Left renal cortex interstitium (tissue), 4 donors: ENCODE measurements around the gene KRT82. TPM values are rescaled to one million over a fixed set of nuclear protein-coding genes. Genes with fewer than 3 reads are reported as not detected.
"Not testable (repeated sequence)": the region's sequence is repeated elsewhere in the genome, so short reads cannot be mapped to it uniquely, and the experiment has no call there.

Experiments
- DNase-seq, 4 donors: peaks; one replicate each; pipeline ENCODE4 v3.0.0-alpha.2; 2013; ENCODE audit warnings: low read depth in 4 of 4, low spot score in 2 of 4, missing footprints in 1 of 4
- polyA plus RNA-seq, 4 donors: library from polyadenylated mRNA; unstranded; fragments of 120-200 nt; gene quantifications; one replicate each; pipeline ENCODE4 v1.2.1, GENCODE V29; 2013; ENCODE audit not compliant: insufficient read length in 4 of 4

KRT82 gene
- polyA plus RNA-seq, 4 donors = not detected

DNA sequence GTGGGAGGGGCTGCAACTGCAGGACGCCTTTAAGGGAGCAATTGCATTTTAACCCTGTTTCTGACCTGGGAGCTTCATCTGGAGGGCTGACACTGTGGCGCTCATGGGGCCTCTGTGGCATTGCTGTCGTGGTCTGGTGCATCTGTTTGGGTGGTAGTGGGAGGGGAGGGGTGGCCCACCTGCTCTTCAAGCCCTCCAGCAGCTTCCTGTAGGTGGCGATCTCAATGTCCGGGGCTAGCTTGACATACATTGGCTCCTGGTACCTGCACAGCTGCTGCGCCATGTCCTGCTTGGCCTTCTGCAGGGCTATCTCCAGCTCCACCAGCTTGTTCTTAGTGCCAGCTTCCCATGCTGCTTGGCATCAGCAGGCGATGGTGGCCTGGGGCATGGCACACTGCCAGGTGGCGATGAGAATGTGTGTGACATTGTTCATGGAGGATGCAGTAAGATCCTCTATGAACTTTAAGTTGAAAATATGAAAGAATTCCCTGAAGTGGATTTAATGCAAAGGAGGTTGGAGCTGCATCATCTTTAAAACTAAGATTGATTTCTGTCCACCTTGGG is 7.7 kb upstream of the KRT82 start:
- no peak for DNase-seq

DNA sequence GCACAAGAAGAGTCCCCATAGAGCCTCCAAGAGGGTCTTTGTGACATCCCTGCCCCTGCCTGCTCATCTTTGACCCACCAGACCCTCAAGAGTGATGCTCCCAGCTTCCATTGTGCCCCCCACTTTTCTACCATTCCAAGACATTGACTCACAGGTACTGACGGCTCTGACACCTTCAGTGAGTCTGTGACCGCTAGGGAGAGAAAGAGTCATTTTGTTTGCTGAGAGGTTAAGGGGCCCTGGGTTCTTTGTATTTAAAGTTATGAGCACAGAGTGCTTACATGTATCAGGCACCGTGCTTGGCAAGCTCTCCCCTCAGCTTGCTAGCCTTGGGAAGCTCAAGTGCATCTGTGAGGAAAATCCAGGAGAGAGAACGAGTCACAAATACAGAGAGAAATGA is 7.1 kb upstream of the KRT82 start:
- no peak for DNase-seq

DNA sequence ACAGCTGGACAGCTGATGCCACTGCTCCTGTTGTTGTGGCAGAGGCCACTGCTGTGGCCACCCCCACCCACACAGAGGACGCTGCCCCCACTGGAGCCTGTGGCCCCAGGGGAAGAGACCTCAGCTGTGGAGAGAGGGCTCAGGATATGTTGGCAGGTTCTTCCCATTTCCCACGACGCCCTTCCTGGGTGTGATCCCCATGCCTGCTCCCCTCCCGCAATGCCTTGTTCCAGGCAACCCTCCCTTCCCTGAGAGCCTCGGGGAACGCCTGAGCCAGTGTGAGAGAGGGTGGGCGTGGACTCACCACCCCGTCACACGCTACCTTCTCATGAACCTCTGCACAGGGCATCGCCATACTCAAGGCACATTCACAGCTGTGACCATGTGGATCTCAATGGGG is 5.7 kb upstream of the KRT82 start:
- DNase-seq = no peak

DNA sequence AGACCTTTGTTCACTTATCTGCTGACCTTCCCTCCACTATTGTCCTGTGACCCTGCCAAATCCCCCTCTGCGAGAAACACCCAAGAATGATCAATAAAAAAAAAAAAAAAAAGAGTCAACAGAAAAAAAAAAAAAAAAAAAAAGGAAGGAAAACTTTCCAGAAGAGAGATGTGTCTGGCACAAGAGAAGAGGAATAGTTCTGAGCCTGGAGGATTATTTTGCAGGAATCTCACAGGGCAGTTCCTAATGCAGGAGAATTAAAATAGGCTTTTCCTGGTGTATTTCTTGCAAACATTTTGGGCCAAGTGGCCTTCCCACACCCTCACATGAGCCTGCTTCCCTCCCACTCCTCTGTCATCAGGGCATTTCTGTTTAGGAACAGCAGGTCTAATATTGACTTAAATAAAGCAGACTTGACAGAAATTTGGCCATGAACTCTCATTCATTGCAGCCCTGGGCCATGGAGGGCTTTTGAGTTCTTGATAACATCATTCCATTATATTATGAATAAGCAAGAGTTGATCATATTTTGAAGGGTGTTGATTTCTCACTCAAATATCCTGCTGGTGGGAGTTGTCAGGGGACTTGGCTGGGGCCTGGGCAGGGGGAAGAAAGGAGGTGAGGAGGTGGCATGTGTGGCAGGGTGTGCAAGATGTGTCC is 4.6 kb upstream of the KRT82 start:
- not testable (repeated sequence) for DNase-seq

DNA sequence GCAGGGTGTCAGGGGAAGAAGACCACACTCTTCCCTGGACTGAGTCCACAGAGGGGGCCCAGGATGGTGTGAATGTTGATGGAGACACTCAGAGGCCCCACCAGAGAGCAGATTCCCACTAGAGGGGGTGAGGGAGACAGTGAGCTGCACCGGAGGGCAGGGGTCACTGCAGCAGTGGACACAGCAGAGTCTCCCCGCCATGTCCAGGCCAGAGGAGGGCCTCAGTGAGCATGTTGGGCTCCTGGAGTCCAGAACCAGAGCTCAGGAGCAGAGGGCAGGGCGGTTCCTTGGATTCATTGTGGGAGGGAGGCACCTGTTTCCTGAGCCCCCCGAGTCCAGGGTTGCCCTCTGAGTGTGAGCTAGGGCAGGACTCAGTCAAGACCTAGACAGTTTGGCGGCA is 1.8 kb upstream of the KRT82 start:
- no peak for DNase-seq

DNA sequence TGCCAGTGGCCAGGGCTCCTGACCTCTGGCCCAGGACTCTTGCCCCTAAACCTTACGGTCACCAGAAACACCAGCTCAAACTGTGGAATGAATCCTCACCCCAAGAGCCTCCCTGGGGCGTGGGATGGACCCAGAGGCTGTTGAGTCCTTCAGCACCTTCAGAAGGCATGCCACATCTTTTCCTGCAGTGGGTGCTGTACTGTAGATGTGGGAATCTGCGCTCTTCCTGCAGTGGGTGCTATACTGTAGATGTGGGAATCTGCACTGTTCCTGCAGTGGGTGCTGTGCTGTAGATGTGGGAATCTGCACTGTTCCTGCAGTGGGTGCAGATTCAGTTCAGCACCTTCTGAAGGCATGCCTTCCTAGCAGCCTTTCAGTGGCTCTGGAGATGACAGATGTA is 1.2 kb downstream of the KRT82 start:
- DNase-seq = no peak

DNA sequence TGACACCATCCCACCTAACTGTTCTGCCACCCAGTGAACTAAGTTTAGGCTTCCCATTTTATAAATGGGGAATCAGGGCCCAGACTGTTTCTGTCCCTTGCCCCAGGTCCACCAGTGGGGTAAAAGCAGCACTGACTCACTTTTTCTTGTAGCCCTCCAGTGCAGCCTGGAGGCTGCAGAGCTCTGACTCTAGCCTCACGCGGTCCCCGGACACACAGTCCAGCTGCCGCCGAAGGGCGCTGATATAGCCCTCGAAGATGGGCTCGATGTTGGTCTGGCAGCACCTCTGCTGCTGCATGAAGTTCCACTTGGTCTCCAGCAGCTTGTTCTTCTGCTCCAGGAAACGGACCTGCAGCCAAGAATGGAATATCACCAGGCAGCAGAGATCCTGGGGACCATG is 2.6 kb downstream of the KRT82 start:
- no peak for DNase-seq

DNA sequence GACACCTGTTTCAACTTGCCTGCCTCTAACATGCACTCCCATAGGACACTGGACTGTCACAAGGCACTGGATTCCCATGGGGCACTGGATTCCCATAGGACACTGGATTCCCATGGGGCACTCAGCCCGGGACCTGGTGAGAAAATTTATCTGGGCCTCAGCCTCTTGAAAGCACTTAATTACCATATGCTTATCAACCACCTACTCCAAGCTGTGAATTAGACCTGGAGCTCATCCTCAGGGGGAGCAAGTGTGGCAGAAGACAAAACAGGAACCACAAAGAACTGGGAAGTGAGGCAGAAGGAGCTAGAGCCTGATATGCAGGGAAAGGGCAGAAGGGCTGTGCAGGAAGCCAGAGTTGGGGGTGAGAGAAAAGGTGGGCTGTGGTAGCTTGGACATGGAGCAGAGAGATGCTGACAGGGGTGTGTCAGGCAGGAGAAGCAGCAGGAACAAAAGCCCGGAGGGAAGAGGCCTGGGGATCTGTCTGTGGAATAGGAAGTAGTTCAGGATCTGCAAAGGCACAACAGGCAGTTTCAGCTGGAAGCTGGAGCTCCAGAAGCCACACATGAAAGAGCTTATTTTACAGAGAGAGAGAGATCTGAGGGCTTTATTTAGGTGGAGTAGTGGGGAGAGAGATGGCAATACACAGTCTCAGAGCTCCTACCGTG is 3.1 kb downstream of the KRT82 start:
- no peak for DNase-seq

DNA sequence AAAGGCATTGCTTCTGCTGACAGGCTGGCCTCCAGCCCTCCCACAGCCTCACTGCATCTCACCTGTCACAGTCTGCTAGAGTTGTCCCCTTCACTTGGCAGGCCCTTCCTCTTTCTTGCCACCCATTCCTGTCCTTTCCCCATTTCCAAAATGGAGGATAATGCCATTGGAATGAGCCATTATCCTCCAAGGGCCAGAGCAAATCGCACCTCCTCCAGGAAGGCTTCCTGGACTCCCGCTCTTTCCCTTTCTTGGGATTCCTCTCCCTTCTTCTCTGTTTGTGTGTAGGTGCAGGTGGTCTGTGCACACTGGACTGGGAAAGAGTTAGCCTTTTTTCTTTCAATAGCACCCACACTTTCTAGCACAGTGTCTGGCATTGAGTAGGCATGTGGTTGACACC is 3.8 kb downstream of the KRT82 start:
- DNase-seq = no peak

DNA sequence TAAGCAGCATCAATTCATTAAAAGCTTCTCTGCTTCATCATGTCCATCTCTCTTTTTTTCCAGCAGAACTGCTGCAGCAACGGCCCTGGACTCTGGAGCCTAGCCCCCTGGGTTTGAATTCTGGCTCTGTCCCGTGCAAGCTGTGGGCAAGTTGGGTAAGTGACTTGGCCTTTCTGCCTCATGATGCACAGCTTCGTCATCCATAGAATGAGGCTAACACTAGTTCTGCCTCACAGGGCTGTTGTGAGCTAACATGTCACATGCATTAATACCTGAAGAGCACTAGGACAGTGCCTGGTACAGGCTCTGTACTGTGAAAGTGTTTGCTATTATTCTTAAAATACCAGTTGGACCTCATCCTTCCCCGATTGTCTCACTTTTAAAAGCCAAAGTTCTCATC is 4.2 kb downstream of the KRT82 start:
- DNase-seq = no peak

DNA sequence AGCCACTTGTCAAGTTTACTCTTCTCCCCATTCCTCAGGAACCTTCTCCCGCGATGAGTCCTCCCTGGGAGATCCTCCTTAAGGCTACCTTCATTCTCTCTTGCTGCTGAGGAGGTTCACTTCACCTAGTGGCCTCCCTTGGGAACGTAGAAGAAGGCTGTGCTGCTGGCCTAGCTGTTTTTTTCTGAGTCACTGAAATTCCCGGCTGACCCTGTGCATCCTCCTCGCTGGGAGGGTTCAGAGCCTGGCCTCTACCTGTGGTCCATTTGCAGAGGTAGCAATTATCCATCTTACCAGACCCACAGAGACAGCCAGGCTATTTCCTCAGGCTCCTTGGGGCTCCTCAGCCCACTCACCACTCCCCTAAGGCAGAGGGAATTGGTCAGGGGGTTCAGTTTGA is 4.6 kb downstream of the KRT82 start:
- DNase-seq = no peak

DNA sequence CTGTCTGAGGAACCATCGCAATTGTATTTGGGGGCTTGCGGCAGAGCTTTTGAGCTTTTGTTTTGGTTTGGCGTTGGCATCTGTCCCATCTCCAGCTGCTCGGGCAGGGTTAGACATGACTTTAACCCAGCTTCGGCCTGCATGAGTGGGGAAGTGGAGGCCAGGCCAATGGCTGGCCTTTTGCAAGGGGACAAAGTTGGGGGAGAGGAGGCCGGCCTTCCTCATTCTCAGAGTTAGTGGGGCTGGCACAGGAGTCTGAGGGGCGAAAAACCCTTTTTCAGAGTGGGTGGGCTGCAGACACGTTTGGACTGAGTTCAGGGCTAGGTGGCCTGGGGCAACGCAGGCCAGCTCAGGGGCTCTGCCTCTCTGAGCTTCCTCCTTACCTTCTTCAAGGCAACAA is 5.2 kb downstream of the KRT82 start:
- DNase-seq = no peak

DNA sequence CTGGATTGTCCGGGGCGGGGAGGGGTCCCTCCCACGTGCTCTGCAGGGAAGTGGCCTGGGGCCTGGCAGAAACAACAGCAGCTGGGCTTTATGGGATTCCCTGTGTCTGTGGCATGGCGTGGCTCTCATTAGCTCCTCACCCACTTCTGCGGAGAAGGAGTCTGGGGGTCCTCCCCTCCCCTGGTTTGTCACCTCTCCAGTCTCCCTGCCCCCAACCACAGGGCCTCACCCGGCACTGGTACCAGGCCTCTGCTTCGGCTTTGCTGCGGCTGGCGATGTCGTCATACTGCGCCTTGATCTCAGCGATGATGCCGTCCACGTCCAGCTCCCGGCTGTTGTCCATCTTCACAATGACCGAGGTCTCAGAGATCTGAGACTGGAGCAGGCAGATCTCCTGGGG is 6.4 kb downstream of the KRT82 start:
- DNase-seq = no peak

DNA sequence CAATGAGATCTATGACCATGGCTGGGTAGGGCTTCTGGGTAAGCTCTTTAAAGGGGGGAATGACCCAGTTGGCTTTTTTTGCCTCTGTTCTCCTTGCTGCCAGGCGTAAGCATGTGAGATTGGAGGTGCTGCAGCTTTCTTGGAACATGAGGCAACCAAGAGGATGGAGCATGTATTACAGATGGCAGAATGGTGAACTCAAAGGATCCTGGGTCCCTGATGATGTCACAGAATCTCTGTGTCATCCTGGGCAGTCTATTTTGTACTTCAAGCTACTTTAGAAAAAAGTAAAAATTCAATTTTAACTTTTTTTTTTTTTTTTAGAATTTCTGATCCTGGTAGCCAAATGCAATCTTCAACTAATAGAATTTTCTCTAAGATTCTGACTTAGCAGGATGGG is 8.0 kb downstream of the KRT82 start:
- no peak for DNase-seq

DNA sequence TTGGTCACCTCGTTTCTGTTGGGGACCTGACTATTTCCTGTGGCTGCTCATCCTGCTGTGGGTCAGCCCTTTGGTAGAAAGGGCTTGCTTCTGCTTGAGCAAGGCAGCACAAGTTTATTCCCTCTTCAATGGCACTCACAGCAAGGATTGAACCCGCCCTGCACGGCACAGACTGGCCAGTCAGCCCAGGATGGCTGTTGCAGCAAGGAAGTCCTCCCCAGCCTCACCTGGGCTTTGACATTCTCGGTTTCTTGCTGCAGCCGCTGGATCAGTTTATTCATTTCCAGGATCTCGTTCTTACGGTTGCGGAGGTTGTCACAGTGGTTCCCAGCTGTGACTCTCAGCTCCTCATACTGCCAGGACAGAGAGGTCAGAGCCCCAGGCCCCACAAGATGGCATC is 9.5 kb downstream of the KRT82 start:
- no peak for DNase-seq

DNA sequence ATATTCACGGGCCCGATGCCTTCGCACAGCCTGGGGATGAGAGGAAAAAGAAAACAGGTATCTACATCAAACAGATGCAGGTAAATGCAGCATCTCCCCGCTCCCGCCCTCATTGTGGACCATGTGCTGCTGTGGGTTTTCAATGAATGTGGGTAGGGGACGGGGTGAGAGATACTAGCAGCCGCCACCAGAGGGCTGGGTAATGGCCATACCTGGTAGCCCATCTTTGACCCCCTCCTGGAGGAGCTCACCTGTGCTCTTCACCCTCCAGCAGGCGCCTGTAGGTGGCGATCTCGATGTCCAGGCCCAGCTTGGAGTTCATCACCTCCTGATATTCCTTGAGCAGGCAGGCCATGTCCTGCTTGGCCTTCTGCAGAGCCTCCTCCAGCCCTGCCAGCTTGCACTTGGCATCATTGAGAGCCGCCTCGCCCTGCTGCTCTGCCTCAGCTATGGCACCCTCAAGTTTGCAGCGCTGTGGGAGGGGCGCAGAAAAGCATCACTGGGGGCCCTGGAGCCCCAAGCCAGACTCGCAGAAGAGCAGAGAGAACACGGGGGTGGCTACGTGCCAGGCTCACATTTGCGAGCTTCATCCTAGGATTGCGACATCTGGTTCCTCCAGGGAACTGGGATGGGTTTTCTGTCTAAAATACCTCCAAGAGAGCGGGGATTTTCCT is 10.2 kb downstream of the KRT82 start:
- DNase-seq = no peak

DNA sequence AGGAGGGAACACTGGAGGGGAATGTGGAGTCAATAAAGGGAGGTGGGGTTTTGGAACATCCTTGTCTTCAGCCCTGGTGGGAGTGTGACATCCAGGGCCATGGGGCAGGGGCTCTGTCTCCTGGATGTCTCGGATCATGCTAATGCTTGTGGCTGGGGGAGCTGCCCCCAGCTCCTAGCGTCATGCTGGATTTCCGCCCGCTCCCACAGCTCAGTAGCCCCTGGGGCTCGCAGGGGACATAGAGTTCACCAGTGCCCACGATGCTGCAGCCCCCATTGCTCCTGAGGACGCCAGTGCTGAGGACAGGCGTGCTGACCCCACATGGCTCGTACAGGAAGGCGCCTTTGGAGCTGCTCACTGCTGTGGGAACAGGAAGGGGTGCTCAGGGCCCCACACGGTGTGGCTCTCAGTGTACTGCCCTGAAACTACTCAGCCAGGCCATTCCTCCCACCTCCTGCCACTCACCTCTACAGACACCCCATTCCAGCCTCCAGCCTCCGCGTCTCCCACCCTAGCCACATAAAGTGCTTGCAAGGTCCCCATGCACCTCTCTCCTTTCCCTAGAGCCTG is 11.2 kb downstream of the KRT82 start:
- DNase-seq = no peak

DNA sequence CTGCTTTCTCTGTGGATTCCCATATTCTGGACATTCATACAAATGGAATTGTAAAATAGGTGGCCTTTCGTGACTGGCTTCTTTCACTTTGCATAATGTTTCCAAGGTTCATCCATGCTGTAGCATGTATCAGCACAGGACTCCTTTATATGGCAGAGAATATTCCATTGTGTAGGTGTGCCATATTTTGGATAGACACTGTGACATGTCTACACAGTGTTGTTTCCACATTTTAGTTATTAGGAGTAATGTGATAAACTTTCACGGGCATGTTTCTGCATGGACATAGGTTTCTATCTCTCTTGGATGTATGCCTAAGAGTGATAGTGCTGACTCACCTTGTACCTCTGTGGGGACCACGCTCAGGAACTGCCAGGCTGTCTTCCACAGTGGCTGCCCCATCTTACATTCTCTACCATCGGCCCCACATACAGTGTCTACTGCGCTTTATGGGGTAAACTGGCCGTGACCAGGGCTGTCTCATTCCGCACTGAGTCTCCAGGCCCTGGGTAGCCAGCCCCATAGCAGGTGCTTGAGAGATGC is 13.6 kb downstream of the KRT82 start:
- no peak for DNase-seq

DNA sequence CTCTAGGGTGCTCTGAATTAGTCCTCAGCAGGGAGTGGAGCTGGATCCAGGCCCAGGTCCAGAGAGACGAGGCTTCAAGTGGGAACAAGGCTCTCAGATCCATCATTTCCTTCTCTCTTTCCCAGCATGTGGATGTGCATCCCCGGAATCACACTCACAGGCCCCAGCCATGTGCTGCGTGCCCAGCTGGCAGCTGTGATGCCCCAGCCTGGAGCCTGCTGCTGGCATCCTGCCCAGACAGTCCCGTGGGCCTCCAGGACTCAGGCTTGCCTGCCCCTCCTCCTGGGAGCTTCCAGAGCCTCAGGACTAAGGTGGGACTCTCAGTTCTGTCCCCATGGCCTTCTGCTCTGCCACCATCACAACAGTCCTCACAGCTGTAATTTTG is 14.5 kb downstream of the KRT82 start:
- DNase-seq = no peak

DNA sequence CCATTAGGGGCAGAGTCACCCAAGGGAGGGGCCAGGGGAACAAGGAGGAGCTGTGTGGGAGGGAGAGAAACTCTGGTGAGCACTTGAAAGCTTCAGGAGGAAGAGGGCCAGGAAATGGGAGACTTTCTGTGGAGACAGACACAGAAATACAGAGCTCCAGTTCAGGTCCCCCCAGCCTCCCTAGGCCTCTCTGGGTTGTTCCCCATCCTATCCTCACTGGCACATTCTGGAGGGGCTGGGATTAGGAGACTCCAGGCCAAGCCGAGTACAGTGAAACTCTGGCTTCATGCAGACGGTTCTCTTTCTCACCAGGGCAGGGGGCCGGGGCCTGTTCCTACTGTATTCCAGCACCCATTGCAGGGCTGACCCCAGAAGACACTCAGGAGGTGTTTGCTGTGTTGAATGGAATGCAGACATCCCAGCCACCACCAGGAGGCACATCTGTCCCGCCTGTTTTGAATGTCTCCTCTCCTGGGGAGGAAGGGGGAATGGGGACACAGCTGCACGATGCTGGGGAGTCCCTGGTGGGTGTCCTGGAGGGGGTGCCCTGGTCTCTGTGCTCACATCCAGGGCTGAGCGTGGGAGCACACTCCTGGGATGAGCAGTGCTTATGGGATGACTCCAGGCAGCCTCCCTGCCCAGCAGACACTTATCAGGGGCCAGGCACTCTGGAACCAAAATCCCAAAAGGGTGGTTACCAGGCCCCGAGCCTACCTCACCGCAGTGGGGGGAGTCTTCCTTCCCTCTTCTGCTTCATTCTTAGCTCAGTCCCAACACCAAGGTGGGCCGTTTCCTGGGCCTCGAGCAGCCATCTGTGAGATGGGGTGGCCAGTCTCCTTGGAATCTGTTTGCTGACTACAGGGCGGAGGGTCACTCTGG is 15.2 kb downstream of the KRT82 start:
- DNase-seq = no peak
